ENCODE results near the gene SECISBP2L.
"Not testable (repeated sequence)": the region's sequence is repeated elsewhere in the genome, so short reads cannot be mapped to it uniquely, and the experiment has no call there.

Gene SECISBP2L

DNA sequence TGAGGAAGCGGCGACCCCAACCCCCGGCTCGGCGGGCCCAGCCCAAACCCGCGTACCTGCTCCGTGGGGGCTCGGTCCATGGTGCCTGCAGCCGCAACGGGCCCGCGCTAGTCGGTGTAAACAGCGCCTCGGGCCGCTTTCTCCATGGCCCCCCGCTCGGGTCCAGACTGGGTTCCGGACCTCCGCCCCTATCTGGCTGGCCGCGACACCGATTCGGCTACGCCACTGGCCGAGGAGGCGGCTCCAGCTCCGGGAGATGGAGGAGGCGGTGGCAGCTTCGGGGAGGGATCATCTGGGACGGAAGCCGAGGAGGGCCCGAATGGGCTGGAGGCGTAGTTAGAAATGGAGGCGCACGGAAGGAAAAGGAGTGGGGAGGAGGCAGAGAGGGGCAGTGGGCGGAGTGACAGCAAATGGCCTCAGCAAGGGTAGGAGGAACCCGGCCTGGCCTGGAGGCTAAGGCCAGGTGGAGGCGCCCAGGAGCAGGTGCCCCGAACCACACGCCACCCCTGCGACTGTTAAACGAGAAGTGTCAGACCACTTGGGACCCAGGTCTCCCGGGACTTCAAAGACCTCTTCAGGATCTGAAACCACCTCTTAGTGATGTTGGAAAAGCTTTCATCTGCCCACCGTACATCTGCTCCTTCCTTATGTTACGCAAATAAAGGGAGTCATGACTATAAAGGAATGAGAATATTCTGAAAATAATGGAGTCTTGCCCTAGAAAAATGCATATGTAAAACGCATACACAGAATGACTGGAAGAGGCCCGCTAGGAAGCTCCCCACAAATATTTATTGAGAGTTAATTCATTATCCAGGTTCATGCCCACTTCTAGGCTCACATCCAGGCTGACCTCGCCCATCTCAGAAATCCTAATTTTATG lies at the start of gene SECISBP2L:
Gene SECISBP2L (minus strand): TSS at position 227 of the 883 bp plus-strand sequence. CDS start 147 bp downstream, at position 80.
- DNase-seq (ENCODE audit: low read depth in 2 of 2), result peak; percentile 69 to 84

- DNase-seq (ENCODE audit: low read depth in 2 of 2), result no peak
Observed at GRCh38 chr15:49094923-49095322, 48.7 kb upstream of the SECISBP2L start.

DNA sequence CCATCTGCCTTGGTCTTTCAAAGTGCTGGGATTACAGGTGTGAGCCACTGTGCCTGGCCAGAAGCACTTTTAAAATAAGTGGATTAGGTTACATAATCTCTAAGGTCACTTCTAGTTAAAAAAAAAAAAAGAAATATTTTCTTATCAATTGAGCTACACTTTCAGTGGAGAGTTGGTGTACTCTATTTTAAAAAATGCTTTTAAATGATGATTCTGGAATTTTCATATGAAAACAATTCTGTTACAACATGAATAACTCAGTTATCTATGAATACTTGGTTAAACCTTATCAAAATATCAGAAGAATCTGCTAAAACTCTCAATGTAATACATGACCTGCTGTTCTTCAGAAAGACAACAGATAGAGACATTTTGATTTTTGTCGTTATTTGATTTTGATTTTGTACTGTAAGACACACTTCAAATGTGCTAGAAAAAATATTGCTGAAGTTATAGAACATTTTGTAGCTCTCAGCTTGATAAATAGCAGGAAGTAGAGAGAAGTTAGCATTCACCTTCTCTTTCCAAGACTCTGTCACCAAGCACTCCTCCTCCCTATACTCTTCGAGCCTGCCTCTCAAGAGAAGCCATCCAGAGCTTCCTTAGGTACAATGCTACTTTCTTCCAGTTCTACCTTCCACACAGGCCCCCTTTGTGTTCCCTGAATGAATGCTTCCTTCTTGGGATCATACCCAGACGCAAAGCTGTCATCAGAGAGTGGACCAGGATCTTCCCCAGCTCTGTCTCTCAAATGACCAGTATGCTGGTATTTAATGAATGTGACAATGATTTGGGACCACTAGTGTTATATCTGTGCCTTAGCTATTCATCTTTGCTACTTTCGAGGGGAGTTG lies 47.2 kb upstream of the SECISBP2L start:
- no peak for DNase-seq (ENCODE audit: low read depth in 2 of 2)

GRCh38 chr15:49088996-49089395 lies 42.8 kb upstream of the SECISBP2L start:
- no peak for DNase-seq (ENCODE audit: low read depth in 2 of 2)

DNA sequence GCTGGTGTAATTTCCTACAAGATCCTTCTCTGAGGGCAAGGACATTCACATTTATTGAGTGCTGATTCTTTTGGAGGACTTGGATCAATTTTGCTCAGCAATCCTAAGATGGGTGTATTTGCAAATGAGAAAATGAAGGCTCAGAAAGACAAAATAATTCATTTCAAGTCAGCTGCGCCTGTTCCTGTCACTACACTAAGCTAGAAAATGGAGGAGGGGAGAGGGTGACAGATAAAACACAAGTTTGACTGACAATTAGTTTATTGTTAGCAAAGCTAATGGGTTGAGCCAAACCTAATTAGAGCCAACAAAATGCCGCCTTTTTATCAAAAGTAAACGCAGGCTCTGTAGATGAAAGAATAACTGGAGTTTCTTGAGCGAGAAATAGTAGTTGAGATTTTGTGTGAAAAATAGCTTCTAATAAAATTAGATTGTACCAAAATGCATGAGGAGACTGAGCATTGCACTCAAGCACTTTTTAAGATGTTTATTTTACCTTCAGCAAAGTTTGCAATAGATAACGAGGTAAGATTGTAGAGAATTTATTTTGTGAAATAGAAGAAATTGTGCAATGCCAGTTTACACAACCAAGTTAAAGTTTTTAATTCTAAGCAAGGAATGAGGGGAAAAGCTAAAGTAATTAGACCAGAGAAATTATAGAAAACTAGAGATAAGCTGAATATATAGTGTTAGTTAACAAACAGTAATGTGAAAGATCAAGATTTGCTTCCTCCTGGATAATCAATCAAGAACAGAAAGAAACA lies 39.6 kb upstream of the SECISBP2L start:
- no peak for DNase-seq (ENCODE audit: low read depth in 2 of 2)

- no peak for DNase-seq (ENCODE audit: low read depth in 2 of 2)
Observed at GRCh38 chr15:49084285-49084570, 38.0 kb upstream of the SECISBP2L start.

DNA sequence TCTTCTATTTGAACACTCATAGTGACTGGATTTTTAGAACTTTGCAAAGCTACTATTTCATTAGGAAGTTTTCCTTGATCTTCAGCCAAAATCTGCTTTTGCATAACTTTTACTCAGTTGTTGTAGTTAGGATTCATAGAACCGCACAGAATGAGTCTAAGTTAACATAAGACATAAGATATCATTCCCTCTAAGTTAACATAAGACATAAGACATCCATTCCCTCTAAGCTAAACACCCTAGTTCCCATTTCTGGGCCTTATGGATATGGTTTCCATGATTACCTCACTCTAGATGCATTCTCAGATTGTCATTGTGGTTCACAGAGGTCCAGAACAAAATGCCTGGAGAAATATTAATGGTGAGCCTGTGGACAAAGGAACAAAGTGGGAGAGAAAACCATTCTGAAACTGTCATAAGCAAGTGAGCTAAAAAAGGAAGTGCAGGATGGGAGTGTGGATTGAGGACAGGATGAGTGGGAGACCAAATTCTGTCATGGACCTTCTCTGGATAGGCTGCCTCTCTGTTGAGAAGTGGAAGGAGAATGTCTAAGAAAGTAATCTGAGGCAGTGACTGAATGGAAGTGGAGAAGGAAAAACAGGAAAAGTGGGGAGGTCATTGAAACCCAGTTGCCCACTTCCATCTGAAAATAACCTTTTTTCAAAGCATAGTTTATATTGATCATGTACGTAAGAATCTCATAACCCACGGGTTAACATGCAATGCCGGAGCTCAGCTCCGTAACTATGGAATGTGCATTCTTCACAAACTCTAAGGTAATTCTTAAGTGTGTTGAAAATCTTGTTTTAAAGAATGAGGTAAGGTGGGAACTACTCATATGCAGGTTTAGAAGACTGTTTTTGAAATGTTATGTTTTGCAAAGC lies 37.4 kb upstream of the SECISBP2L start:
- DNase-seq (ENCODE audit: low read depth in 2 of 2), result no peak

DNA sequence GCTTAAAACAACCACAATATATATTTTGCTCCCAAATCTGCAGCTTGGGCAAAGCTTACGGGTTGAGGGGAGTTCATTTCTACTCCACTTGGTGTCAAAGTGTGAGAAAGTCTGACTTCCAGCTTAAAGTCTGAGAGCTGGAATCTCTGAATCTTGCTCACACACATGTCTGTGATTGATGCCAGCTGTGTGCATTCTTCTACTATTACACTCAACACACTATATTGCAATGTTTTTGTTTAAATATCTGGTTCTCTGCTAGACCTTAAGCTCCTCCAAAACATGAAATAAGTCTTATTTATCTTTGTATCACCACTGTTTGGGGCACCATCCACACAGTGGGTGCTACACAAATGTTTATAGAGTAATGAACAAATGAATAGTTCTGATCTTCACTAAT lies 36.7 kb upstream of the SECISBP2L start:
- no peak for DNase-seq (ENCODE audit: low read depth in 2 of 2)

GRCh38 chr15:49079340-49080039 lies 33.2 kb upstream of the SECISBP2L start:
- DNase-seq (ENCODE audit: low read depth in 2 of 2), result no peak

DNA sequence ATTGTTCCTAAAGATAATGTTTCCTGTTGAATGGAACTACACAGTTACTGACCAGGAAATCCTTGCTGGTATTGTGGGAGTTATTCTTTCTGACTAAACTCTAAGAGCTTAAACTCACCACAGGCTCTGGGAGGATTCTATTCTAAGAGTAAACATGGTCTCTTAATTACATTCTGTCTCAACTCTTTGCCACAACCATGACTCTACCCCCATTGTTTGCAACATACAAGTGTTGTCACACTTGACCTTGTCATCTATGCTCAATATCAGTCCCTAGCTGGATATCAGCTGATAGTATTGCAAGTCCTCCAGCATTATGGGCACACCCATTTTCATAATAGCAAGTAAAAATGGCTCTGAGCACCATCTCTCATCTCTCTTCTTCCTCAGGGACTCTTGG lies 29.6 kb upstream of the SECISBP2L start:
- DNase-seq (ENCODE audit: low read depth in 2 of 2), result no peak

DNA sequence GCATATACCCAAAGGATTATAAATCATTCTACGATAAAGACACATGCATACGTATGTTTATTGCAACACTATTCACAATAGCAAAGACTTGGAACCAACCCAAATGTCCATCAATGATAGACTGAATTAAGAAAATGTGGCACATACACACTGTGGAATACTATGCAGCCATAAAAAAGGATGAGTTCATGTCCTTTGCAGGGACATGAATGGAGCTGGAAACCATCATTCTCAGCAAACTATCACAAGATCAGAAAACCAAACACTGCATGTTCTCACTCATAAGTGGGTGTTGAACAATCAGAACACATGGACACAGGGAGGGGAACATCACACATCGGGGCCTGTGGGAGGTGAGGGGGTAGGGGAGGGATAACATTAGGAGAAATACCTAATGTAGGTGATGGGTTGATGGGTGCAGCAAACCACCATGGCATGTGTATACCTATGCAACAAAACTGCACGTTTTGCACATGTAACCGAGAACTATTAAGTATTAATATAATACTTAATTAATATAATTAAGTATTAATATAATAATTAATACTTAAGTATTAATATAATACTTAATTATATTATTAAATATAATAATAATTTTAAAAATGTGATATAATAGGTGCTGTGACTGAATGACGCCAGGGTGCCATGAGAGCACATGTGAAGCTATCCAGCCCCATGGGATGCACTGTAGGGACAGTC lies 28.5 kb upstream of the SECISBP2L start:
- not testable (repeated sequence) for DNase-seq (ENCODE audit: low read depth in 2 of 2)

DNA sequence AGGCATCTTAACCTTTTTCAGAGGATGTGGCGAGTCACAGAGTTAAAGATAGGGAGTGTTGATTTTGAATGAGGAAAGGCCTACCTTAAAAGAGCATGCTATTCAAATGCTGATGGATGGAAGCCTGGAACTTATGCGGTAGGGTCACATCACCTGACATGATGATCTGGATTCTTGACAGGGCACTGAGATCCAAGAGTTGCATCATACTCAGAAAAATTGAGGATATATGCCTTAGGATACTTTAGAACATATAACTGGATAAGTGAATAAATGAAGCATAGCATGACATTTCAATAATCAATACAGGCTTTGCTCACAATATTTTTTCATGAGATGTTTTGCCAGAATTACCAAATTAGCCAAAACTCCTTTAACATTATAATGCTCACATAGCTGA lies 20.1 kb upstream of the SECISBP2L start:
- DNase-seq (ENCODE audit: low read depth in 2 of 2), result no peak

DNA sequence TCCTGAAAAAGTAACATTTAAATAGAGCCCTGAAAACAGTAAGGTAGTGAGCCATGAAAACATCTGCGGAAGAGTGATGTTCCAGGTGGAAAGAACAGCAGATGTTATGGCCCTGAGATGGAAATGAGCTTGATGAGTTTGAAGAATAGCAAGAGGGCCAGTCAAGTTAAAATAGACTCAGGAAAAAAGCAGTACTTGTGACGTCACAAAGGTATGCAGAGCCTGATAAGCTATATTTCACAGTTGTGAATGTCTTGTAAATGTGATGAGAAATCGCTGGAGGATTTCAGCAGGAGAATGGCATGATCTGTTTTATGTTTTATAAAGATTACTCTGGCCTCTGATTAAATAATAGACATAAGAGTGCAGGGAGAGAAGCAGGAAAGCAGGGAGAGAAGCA lies 18.6 kb upstream of the SECISBP2L start:
- DNase-seq (ENCODE audit: low read depth in 2 of 2), result no peak

- no peak for DNase-seq (ENCODE audit: low read depth in 2 of 2)
Observed at GRCh38 chr15:49064281-49064653, 18.0 kb upstream of the SECISBP2L start.

- DNase-seq (ENCODE audit: low read depth in 2 of 2), result no peak
Observed at GRCh38 chr15:49063402-49064280, 17.4 kb upstream of the SECISBP2L start.

GRCh38 chr15:49062900-49063299 lies 16.7 kb upstream of the SECISBP2L start:
- no peak for DNase-seq (ENCODE audit: low read depth in 2 of 2)

DNA sequence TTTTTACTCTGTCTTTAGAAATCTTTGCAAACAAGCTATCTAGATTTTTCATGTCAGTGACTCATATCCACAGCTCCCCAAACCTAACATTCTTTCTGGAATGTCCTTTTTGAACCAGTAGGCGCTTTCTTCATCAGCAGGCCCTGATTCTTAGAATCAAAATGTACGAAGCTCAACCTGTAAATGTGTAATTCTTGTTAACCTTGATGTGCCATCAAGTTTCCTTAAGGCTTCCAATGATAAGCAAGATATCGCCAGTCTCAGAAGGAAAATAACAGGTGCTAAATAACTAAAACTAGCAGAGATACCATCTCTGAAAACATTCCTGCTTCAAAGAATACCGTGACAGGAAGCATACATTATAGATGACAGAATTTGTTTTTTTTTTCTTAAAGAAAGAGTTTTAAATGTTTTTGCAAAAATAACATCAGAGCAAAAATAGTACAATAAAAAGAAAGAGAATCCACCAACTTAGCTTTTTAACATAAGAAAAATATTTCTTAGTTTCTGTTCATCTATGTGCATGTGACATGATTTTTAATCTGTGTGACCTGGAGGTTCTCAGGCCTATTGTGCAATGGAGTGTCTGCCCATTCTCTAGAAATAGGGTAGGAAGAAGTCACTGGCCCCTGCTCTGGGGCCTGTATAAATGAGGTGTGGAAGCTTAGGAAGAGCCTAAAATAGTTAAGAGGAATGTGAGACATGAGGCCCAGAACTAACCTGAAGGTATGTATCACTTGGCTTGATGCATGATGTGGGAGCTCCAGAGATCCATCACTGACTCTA lies 14.7 kb upstream of the SECISBP2L start:
- DNase-seq (ENCODE audit: low read depth in 2 of 2), result no peak

DNA sequence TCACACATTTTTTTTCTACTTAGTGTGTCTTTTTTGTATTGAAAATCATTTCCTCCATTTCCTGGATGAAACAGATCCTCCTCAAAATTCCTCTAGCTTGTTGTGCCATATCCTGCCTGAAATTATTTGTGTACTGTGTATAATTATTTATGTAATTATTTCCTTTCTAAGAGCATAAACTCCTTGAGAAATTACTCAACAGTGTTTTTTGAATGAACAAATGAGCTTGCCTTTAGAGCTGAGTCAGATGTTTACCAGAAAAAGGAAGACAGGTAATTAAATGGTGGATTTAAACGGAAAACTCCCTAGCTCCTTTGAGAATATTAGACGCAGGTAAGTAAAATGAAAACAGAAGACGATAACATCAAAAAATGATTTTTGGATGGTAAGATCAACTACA lies 13.2 kb upstream of the SECISBP2L start:
- no peak for DNase-seq (ENCODE audit: low read depth in 2 of 2)

Data from stimulated activated CD8-positive, alpha-beta memory T cell treated with anti-CD3 and anti-CD28 coated beads, Interleukin-15, amount 100 ng/mL, for 4 hours (primary cell).